Activated CD4-positive, alpha-beta T cell treated with anti-CD3 and anti-CD28 coated beads for 36 hours (primary cell): ENCODE data around the gene USP9X. TPM values are rescaled to one million over a fixed set of nuclear protein-coding genes. Genes with fewer than 3 reads are reported as not detected.
"Not testable (repeated sequence)": the region's sequence is repeated elsewhere in the genome, so short reads cannot be mapped to it uniquely, and the experiment has no call there.

Experiments used
- ATAC-seq: fragments of 200-7000 bp; cut with Tn5 transposase; one replicate; pipeline ENCODE4 v1.10.0; 2021; ENCODE audit warnings: mild to moderate bottlenecking, moderate library complexity
- CTCF ChIA-PET: fragments of 350-600 bp; sonication (Branson Sonifier 250); formaldehyde crosslinking; loops from one replicate; lab custom pipeline; 2021; ENCODE audit warnings: antibody characterized with exemption; lab: Charles Lee
- POLR2A ChIA-PET: fragments of 350-600 bp; sonication (Branson Sonifier 250); formaldehyde crosslinking; loops from one replicate; lab custom pipeline; 2021; ENCODE audit warnings: antibody characterized with exemption, inconsistent platforms; lab: Charles Lee
- DNase-seq: peaks from one replicate; pipeline ENCODE4 v3.0.0-alpha.2; 2020
- H3K27ac Mint-ChIP-seq: one replicate; pipeline ENCODE4 v1.8.0; 2021; ENCODE audit warnings: mixed read lengths
- H3K27me3 Mint-ChIP-seq: one replicate; pipeline ENCODE4 v1.8.0; 2021; ENCODE audit warnings: mixed read lengths
- H3K36me3 Mint-ChIP-seq: one replicate; pipeline ENCODE4 v1.8.0; 2021; ENCODE audit warnings: low read depth, mixed read lengths
- H3K4me1 Mint-ChIP-seq: one replicate; pipeline ENCODE4 v1.8.0; 2021; ENCODE audit warnings: mixed read lengths
- H3K4me3 Mint-ChIP-seq: one replicate; pipeline ENCODE4 v1.8.0; 2021; ENCODE audit warnings: mild to moderate bottlenecking, moderate library complexity, mixed read lengths
- H3K9me3 Mint-ChIP-seq: one replicate; pipeline ENCODE4 v1.8.0; 2021; ENCODE audit warnings: low read depth, mixed read lengths
- intact Hi-C, 2 experiments: fragments of 100-400 bp; cut with DNase I in 1 of 2; cut with micrococcal nuclease in 1 of 2; formaldehyde crosslinking; loops; one replicate each; pipeline versions ENCODE4 v1.14.2 to v1.15.1; 2022 to 2024; cut with DNase I, micrococcal nuclease
- total RNA-seq, 2 experiments: library from RNA; stranded (reverse); gene quantifications; one replicate each; pipeline ENCODE4 v1.2.3, GENCODE V29; 2021

Gene USP9X
- total RNA-seq, 2 experiments from 2014 or later, result 53.9 to 60.6 TPM

DNA sequence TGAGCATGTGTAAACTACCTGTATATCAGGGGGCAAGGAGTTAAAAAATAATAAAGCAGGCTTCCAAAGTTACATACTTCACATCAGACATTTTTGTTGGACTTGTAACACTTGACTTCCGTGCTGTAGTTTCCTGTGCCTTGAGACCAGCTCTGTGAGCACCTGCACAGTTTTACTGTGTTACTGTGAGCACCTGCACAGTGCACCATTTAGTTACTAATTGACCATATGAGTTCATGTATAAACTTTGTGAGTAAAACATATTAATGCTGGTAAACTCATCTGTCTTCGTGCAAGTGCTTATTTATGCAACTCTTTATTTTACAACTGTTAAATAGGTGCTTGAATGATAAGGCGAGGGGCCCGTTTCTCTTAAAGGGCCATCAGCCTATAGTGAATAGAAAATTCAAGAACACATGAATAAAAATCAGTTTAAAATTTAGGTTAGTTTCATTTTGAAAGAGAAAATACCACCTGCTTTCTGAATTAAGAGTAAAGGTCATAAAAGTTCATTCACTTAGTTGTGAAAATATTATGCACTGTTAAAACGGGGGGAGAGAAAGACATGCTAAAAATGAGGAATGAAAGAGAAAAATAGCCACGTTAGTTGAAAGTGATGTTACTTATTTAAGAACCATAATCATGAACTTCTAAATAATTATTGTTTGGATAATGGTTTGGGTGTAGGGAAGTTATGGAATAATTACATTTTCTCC lies 42.4 kb downstream of the USP9X start:
- H3K36me3 Mint-ChIP-seq, result peaks cover 15% of the 10 kb centered on the region
- CTCF ChIA-PET, result interaction anchor here (2.0 kb wide), 1 partner anchor 53 kb away, joined by 7 read pairs; no protein-coding TSS in a partner anchor

DNA sequence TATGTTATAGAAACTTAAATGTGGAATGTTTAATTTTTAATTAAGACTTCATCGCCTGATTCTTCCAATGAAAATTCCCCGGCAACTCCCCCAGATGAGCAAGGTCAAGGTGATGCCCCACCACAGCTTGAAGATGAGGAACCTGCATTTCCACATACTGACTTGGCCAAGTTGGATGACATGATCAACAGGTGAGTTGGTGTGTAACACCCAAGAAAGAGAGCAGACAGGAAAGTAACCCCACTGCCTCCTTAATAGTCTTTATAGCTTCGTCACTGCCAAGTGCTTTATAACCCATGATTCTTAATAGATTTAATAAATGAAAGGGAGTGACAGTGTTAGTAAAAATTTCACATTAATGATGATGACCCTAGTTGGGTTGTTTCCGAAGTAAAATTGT lies 43.7 kb downstream of the USP9X start:
- peaks cover 22% of the 10 kb centered on the region for H3K4me1 Mint-ChIP-seq
- DNase-seq (no peak), ATAC-seq (no peak)
- peaks cover 17% of the 10 kb centered on the region for H3K36me3 Mint-ChIP-seq
- H3K27ac Mint-ChIP-seq, result no peak overlapping the region
- POLR2A ChIA-PET, result no interaction called here
- CTCF ChIA-PET, result no interaction called here
- intact Hi-C loops, result no loop called here
- H3K4me3 Mint-ChIP-seq, result no peak overlapping the region
- H3K9me3 Mint-ChIP-seq, result no peaks in the 10 kb centered on the region
- no peaks in the 10 kb centered on the region for H3K27me3 Mint-ChIP-seq

More for the DNA sequence above, 42.4 kb downstream of the USP9X start:
- POLR2A ChIA-PET, result no interaction called here
- Mint-ChIP-seq H3K4me3 (no peak overlapping the region), H3K27ac (no peak overlapping the region), H3K4me1 (peaks cover 30% of the 10 kb centered on the region), H3K27me3 (no peaks in the 10 kb centered on the region), H3K9me3 (no peaks in the 10 kb centered on the region)
- ATAC-seq (no peak), DNase-seq (no peak)
- intact Hi-C loops, result no loop called here

DNA sequence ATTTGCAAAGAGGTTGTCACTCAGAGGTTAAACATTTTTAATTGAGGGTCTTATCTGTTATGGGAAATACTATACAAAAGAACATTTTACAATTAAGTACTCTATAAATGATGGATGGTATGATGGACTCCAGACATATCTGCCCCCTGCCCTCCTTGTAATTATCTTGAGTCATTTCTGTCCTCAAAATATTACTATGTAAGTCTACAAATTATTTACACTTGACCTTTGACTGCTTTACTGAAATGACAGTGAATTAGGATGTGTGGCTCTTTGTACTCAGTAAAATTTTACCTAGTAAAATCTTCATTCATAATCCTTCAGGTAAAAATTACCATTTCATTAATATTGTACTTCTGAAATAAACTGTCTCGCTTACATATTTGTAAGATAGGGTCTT lies 46.5 kb downstream of the USP9X start:
- Mint-ChIP-seq H3K4me3 (no peak overlapping the region), H3K9me3 (no peaks in the 10 kb centered on the region), H3K27ac (no peak overlapping the region), H3K4me1 (peaks cover 17% of the 10 kb centered on the region), H3K36me3 (peaks cover 19% of the 10 kb centered on the region), H3K27me3 (no peaks in the 10 kb centered on the region)
- POLR2A ChIA-PET, result no interaction called here
- ATAC-seq (no peak), DNase-seq (no peak)
- CTCF ChIA-PET, result interaction anchor here (0.8 kb wide), 1 partner anchor 312 kb away, joined by 3 read pairs; no protein-coding TSS in a partner anchor
- intact Hi-C loops, result no loop called here

DNA sequence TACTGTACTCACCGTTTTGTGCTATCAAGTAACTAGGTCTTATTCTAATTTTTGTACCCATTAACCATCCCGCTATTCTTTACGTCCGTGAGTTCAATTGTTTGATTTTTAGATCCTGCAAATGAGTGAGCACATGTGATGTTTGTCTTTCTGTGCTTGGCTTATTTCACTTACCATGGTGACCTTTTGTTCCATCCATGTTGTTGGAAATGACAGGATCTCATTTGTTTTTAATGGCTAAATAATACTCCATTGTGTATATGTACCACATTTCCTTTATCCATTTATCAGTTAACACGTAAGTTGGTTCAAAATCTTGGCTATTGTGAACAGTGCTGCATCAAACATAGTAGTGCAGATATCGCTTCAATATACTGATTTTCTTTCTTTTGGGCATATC lies 48.3 kb downstream of the USP9X start:
- H3K27ac Mint-ChIP-seq, result no peak overlapping the region
- DNase-seq (no peak), ATAC-seq (no peak)
- H3K27me3 Mint-ChIP-seq, result no peaks in the 10 kb centered on the region
- peaks cover 21% of the 10 kb centered on the region for H3K36me3 Mint-ChIP-seq
- intact Hi-C loops, result no loop called here
- H3K4me3 Mint-ChIP-seq, result no peak overlapping the region
- H3K4me1 Mint-ChIP-seq, result peaks cover 6% of the 10 kb centered on the region
- ChIA-PET CTCF (no interaction called here), POLR2A (no interaction called here)
- no peaks in the 10 kb centered on the region for H3K9me3 Mint-ChIP-seq

DNA sequence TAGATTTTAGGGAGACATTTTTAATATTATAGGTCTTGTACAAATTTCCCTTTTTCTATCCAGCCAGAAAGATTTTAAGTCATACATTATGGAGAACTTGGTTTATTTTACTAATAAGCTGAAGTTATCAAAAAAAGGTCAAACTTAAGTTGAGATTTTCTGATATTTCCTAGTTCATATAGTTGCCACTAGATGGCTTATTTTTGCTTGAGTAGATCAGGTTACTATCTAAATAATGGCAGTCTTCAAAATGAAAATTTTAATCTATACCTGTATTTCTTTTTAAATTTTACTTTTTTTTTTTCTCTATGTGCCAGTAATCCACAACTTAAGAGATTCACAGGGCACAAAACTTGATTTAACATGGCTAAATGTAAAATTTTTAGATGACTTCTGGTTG lies 52.3 kb downstream of the USP9X start:
- Mint-ChIP-seq H3K9me3 (no peaks in the 10 kb centered on the region), H3K36me3 (peaks cover 18% of the 10 kb centered on the region), H3K27me3 (no peaks in the 10 kb centered on the region), H3K27ac (no peak overlapping the region), H3K4me1 (no peaks in the 10 kb centered on the region), H3K4me3 (no peak overlapping the region)
- intact Hi-C loops, result no loop called here
- DNase-seq, result no peak
- ChIA-PET POLR2A (no interaction called here), CTCF (interaction anchor here (0.6 to 2.2 kb wide), 4 partner anchors 11 to 43 kb away, joined by 3 to 8 read pairs (median 4); no protein-coding TSS in a partner anchor)
- no peak for ATAC-seq

DNA sequence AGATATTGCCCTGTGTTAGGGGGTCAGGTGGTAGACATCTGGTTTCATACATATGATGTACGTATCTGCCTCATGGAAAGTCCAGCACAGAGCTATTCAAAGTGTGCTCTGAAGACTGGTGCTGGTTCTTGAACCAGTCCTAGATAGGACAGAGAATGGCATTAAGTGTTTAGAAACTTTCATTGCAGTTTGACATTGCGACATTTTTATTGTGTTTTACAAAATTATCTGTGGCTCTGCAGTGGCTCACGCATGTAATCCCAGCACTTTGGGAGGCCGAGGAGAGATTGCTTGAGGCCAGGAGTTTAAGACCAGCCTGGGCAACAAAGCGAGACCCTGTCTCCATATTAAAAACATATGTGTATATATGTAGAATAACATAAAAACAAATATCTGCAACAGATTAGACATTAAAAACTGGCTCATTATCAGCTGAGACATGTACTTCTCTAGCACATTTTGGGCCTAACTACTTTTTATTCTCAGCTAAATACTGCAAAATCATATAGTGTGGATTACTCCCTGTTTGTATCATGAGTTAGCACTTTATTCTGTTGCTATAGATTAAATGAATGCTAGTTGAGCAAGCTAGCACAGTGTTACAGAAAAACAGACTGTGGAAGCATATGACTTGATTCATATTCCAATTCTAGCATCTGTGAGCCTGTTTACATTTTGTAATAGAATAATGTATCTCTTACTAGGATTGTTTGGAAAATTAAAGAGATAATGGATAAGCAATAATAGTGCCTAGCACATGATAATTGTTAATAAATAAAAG lies 57.1 kb downstream of the USP9X start:
- DNase-seq, result no peak
- Mint-ChIP-seq H3K27ac (no peak overlapping the region), H3K4me3 (no peak overlapping the region), H3K4me1 (peaks cover 14% of the 10 kb centered on the region), H3K36me3 (peaks cover 11% of the 10 kb centered on the region), H3K9me3 (no peaks in the 10 kb centered on the region), H3K27me3 (no peaks in the 10 kb centered on the region)
- ATAC-seq, result no peak
- CTCF ChIA-PET, result no interaction called here
- POLR2A ChIA-PET, result interaction anchor here (0.7 kb wide), 1 partner anchor 451 kb away, joined by 4 read pairs; no protein-coding TSS in a partner anchor
- intact Hi-C loops, result no loop called here

DNA sequence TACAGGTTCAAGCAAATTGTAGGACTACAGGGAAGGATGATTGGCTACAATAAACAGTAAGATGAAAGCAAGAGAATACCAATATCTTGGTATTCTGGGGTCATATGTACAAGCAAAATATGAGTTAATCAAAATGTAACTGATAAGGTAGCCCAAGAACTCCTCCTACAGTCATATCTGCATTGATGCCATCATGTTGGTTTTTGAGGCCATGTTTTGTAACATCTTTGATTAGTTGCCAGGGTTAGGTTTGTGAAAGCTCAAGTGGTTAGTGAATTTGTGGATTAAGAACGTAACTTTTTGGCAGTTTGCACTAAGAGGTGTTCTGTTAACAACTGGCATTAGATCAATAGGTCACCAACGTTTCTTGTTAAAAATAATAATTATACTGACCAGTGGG lies 59.6 kb downstream of the USP9X start:
- ATAC-seq (no peak), DNase-seq (no peak)
- CTCF ChIA-PET, result no interaction called here
- Mint-ChIP-seq H3K4me1 (peaks cover 14% of the 10 kb centered on the region), H3K27ac (no peak overlapping the region), H3K36me3 (peaks cover 18% of the 10 kb centered on the region), H3K4me3 (no peak overlapping the region), H3K9me3 (no peaks in the 10 kb centered on the region), H3K27me3 (no peaks in the 10 kb centered on the region)
- POLR2A ChIA-PET, result no interaction called here
- intact Hi-C loops, result no loop called here

DNA sequence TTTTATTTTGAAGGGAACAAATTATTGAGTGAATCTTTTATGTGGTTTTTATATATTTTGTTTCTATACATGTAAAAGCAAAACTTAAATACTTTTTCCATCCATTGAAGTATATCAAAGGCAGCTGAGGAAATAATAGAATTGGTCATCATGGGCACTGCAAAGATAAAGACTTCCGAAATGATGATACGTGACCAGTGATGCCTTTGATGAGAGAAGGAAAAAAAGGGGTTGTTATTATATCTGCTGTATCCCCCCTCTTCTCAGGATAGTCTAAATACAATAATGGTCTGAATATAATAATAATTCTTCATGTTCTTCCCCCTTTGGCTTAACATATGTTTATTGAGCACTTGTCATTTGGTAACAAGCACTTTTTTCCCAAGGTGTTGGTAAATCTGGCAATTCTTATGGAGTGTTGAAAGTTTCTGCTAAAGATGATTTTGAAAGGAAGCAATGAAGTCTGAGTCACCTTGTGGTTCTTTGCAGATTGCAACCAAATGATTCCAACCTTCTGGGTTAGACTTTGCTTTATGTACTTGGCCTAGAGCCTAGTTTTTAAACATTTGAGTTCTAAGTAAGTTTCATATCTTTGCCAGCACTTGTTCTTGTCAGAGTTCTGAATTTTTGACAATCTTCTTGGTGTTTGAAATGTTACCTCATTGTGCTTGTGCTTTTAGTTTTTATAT lies 60.8 kb downstream of the USP9X start:
- H3K27me3 Mint-ChIP-seq, result no peaks in the 10 kb centered on the region
- DNase-seq (no peak), ATAC-seq (peak; percentile 65)
- H3K36me3 Mint-ChIP-seq, result peaks cover 18% of the 10 kb centered on the region
- H3K9me3 Mint-ChIP-seq, result no peaks in the 10 kb centered on the region
- intact Hi-C loops, result no loop called here
- ChIA-PET CTCF (no interaction called here), POLR2A (no interaction called here)
- H3K4me1 Mint-ChIP-seq, result peaks cover 14% of the 10 kb centered on the region
- no peak overlapping the region for H3K4me3 Mint-ChIP-seq
- H3K27ac Mint-ChIP-seq, result no peak overlapping the region

DNA sequence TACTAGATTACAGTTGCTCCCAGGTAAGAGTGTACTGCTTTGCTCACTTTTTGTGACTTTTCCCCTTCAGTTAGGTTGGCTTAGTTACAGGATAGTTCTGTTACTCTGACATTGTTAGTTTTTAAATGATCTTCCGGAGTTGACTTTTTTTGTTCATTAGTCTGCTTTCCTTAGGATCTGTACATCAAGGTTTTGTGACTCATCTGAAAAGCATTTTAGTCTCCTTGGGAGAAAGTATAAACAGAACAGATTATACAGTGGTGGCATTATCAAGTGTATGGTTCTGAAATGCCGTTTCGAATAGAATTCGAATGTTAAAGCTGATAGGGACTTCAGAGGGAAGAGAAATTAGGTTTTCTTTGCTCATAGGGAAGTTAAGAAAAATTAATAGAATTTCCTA lies 63.3 kb downstream of the USP9X start:
- DNase-seq (no peak), ATAC-seq (no peak)
- Mint-ChIP-seq H3K36me3 (peaks cover 18% of the 10 kb centered on the region), H3K4me1 (peaks cover 14% of the 10 kb centered on the region), H3K4me3 (no peak overlapping the region), H3K27ac (no peak overlapping the region), H3K27me3 (no peaks in the 10 kb centered on the region), H3K9me3 (no peaks in the 10 kb centered on the region)
- ChIA-PET POLR2A (no interaction called here), CTCF (interaction anchor here (0.7 kb wide), 1 partner anchor 11 kb away, joined by 3 read pairs; no protein-coding TSS in a partner anchor)
- intact Hi-C loops, result no loop called here

DNA sequence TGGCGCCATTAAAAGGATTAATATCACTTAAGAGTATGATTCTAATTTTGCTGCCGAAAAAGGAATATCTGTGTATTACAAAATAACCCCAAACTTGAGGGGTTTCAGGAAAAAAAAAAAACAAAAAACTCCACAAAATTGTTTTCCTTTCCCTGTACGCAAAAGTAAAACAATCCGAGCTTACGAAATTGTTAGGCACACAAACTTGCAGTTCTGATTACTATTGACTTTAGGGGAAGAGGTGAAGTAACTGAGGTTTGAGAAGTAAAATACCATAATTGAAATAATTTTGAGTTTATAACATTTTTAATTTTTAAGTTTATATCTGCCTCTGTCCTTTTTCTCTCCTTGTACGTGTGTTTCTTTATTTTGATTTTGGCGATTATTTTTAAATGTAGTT lies 64.8 kb downstream of the USP9X start:
- ATAC-seq, result no peak
- Mint-ChIP-seq H3K4me3 (no peak overlapping the region), H3K36me3 (peaks cover 18% of the 10 kb centered on the region), H3K27ac (no peak overlapping the region), H3K9me3 (no peaks in the 10 kb centered on the region), H3K4me1 (peaks cover 13% of the 10 kb centered on the region), H3K27me3 (no peaks in the 10 kb centered on the region)
- intact Hi-C loops, result no loop called here
- DNase-seq, result no peak
- POLR2A ChIA-PET, result no interaction called here
- CTCF ChIA-PET, result interaction anchor here (0.9 kb wide), 1 partner anchor 30 kb away, joined by 5 read pairs; no protein-coding TSS in a partner anchor

DNA sequence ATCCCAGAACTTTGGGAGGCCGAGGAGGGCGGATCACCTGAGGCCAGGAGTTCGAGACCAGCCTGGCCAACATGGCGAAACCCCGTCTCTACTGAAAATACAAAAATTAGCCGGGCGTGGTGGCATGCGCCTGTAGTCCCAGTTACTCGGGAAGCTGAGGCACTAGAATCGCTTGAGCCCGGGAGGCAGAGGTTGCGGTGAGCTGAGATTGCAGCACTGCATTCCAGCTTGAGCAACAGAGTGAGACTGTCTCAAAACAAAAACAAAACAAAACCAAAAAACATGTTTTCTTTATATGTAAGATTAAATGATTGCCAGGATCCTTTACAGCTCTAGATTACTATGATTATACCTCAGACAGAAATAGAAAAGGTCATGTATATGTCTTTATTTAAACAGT lies 66.5 kb downstream of the USP9X start:
- CTCF ChIA-PET, result interaction anchor here (1.1 to 1.3 kb wide), 2 partner anchors 36 to 607 kb away, joined by 3 read pairs; no protein-coding TSS in a partner anchor
- ATAC-seq, H3K27ac Mint-ChIP-seq, H3K4me3 Mint-ChIP-seq, intact Hi-C loops, POLR2A ChIA-PET, DNase-seq, H3K4me1 Mint-ChIP-seq, H3K9me3 Mint-ChIP-seq, H3K27me3 Mint-ChIP-seq: not testable (repeated sequence)
- H3K36me3 Mint-ChIP-seq, result peaks cover 22% of the 10 kb centered on the region
